Measurements from ENCODE around the gene POLE.

DNA sequence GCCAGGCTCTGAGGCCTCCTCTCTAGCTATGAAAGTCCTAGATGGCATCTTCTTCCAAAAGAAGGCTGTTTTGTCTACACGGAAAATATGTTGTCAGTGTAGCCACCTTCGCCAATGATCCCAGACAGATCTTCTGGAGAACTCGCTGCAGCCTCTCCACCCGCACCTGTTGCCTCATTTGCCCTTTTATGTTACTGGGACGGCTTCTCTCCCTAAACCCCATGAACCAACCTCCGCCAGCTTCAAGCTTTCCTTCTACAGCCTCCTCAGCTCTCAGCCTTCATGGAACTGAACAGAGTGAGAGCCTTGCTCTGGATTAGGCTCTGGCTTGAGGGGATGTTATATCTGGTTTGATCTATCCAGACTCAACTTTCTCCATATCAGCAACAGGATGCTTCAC is 57.8 kb downstream of the POLE start:
- TF ChIP-seq EZH2phosphoT487 (IDR thresholded peaks at IDR 0.05; ENCODE audit: borderline replicate concordance, low read length), result no peak
- TF ChIP-seq CTCF (conservative IDR thresholded peaks at IDR 0.05; ENCODE audit: low read depth, low read length), result no peak
